ENCODE data around the gene DNM3.

The DNM3 gene

DNA sequence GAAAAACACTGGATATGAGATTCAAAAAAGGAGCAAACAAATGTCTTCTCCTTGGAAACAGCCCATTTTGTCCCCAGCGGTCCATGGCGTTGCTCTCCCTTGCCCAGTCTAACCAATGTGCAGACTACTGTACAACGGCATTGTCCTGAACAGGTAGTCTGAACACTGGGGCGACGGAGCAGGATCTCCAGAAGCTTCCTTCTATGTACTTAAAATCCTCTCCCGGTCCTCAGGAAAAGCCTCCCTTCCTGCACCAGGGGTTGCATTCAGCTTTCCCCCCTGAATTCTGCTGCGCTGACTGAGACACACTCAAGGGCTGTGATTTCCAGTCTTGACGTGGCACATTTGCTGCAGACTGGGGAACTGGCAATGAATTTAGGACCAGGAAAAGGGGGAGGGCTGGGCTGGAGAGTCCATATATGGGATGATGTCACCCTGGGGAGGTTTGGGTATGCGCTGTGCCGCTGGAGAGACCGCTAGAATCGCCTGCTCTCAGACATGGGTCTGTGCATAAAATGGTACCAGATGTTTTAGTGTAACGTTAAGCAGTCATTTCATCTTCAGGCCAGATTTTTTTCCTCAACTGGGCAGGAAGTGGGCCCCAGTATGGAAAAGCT is 303.3 kb downstream of the DNM3 start:
- H3K4me3 ChIP-seq (replicated peaks; ENCODE audit: low read depth, low read length) = no peak overlapping the region
- H3K36me3 ChIP-seq (ENCODE audit: control insufficient read depth, insufficient read depth, low read length) = no peaks in the 10 kb centered on the region
- TF ChIP-seq, protein P1, sequence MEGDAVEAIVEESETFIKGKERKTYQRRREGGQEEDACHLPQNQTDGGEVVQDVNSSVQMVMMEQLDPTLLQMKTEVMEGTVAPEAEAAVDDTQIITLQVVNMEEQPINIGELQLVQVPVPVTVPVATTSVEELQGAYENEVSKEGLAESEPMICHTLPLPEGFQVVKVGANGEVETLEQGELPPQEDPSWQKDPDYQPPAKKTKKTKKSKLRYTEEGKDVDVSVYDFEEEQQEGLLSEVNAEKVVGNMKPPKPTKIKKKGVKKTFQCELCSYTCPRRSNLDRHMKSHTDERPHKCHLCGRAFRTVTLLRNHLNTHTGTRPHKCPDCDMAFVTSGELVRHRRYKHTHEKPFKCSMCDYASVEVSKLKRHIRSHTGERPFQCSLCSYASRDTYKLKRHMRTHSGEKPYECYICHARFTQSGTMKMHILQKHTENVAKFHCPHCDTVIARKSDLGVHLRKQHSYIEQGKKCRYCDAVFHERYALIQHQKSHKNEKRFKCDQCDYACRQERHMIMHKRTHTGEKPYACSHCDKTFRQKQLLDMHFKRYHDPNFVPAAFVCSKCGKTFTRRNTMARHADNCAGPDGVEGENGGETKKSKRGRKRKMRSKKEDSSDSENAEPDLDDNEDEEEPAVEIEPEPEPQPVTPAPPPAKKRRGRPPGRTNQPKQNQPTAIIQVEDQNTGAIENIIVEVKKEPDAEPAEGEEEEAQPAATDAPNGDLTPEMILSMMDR (IDR thresholded peaks at IDR 0.05; ENCODE audit: insufficient read depth, low read length, poor library complexity, severe bottlenecking) = no peak
- no peak for DNase-seq (ENCODE audit: extremely low read depth, insufficient read length)
- no peaks in the 10 kb centered on the region for H3K27me3 ChIP-seq (replicated peaks; ENCODE audit: control insufficient read depth, insufficient read depth, low read length)

DNA sequence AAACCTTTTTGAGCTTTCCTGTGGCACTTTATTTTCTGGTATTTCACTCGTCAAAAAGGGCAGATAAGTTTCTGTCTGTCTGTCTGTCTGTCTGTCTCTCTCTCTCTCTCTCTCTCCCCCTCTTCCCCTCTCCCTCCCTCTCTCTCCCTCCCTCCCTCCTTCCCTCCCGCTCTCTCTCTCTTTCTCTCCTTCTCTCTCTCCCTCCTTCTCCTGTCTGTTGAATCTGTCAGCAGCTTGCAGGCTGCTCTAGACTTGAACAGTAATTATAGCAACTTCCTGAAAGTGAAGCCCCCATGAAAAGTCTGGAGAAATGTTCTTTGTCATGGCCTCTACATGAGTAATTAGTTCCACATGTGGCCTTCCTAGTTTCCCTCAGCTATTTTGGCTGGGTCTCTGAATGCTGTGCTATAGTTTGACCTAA is 303.9 kb downstream of the DNM3 start:
- H3K27me3 ChIP-seq (replicated peaks; ENCODE audit: control insufficient read depth, insufficient read depth, low read length) = no peaks in the 10 kb centered on the region
- TF ChIP-seq, protein P1 (IDR thresholded peaks at IDR 0.05; ENCODE audit: insufficient read depth, low read length, poor library complexity, severe bottlenecking) = no peak
- no peak overlapping the region for H3K4me3 ChIP-seq (replicated peaks; ENCODE audit: low read depth, low read length)
- no peaks in the 10 kb centered on the region for H3K36me3 ChIP-seq (ENCODE audit: control insufficient read depth, insufficient read depth, low read length)
- DNase-seq (ENCODE audit: extremely low read depth, insufficient read length) = no peak

GRCh38 chr1:172145656-172146055 is 304.4 kb downstream of the DNM3 start:
- DNase-seq (ENCODE audit: extremely low read depth, insufficient read length) = no peak
- no peaks in the 10 kb centered on the region for H3K36me3 ChIP-seq (ENCODE audit: control insufficient read depth, insufficient read depth, low read length)
- no peaks in the 10 kb centered on the region for H3K27me3 ChIP-seq (replicated peaks; ENCODE audit: control insufficient read depth, insufficient read depth, low read length)
- H3K4me3 ChIP-seq (replicated peaks; ENCODE audit: low read depth, low read length) = no peak overlapping the region
- TF ChIP-seq, protein P1 (IDR thresholded peaks at IDR 0.05; ENCODE audit: insufficient read depth, low read length, poor library complexity, severe bottlenecking) = no peak

DNA sequence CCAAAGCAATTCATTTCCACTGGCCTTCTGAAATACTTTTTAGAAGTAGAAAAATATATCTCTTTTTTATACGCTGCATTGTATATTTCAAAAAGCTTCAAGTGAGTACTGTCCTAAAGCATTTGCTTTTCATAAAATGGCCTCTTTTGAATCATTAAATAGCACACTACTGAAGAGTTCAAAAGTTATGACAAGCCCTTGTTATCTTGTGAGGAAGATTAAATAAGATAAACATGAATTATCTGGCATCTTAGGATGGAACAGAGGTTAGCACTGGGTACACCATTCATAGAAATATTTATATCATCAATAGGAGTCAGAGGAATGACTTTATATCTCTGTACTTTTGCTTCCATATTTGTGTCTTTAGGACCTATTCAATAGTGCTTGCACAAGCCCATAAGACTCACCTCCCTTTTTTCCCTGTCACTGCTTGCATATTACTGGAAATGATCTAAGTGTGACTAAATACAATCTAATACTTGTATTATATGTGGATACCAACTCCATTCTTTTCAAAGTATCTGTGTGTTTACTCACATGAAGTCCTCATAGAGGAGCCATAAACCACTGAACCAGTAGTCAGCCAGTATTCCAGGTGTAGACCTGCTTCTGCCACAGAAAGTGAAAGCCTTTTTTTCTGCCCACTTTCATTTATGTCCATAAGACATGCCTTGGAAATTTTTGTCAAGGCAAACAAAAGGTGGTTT is 305.0 kb downstream of the DNM3 start:
- no peak for DNase-seq (ENCODE audit: extremely low read depth, insufficient read length)
- H3K27me3 ChIP-seq (replicated peaks; ENCODE audit: control insufficient read depth, insufficient read depth, low read length) = no peaks in the 10 kb centered on the region
- TF ChIP-seq, protein P1 (IDR thresholded peaks at IDR 0.05; ENCODE audit: insufficient read depth, low read length, poor library complexity, severe bottlenecking) = no peak
- H3K4me3 ChIP-seq (replicated peaks; ENCODE audit: low read depth, low read length) = no peak overlapping the region
- no peaks in the 10 kb centered on the region for H3K36me3 ChIP-seq (ENCODE audit: control insufficient read depth, insufficient read depth, low read length)

GRCh38 chr1:172147541-172147940 is 306.2 kb downstream of the DNM3 start:
- Histone ChIP-seq H3K36me3 (ENCODE audit: control insufficient read depth, insufficient read depth, low read length) (no peaks in the 10 kb centered on the region), H3K27me3 (replicated peaks; ENCODE audit: control insufficient read depth, insufficient read depth, low read length) (no peaks in the 10 kb centered on the region), H3K4me3 (replicated peaks; ENCODE audit: low read depth, low read length) (no peak overlapping the region)
- TF ChIP-seq, protein P1 (IDR thresholded peaks at IDR 0.05; ENCODE audit: insufficient read depth, low read length, poor library complexity, severe bottlenecking) = no peak
- DNase-seq (ENCODE audit: extremely low read depth, insufficient read length) = no peak
